Central memory CD8-positive, alpha-beta T cell (primary cell): ENCODE measurements around the gene BBOF1.
"Not testable (repeated sequence)": the region's sequence is repeated elsewhere in the genome, so short reads cannot be mapped to it uniquely, and the experiment has no call there.

Experiments used
- ATAC-seq: fragments of 150-1000 bp; cut with Tn5 transposase; replicated peaks from 2 replicates; pipeline ENCODE4 v1.10.0; 2022; ENCODE audit warnings: mild to moderate bottlenecking, moderate FRiP score, moderate number of reproducible peaks; ENCODE audit not compliant: poor library complexity, severe bottlenecking; ENCODE audit errors: extremely low read depth
- DNase-seq, 2 donors: peaks; one replicate each; pipeline ENCODE4 v3.0.0; 2021; ENCODE audit warnings: low spot score in 2 of 2
- H3K27ac Mint-ChIP-seq: one replicate; pipeline ENCODE4 v1.8.0; 2022; ENCODE audit warnings: low read depth, mild to moderate bottlenecking, moderate library complexity, mixed read lengths
- H3K27me3 Mint-ChIP-seq: one replicate; pipeline ENCODE4 v1.8.0; 2022; ENCODE audit warnings: mixed read lengths
- H3K36me3 Mint-ChIP-seq: one replicate; pipeline ENCODE4 v1.8.0; 2022; ENCODE audit warnings: mild to moderate bottlenecking, moderate library complexity, mixed read lengths; ENCODE audit not compliant: insufficient read depth
- H3K4me1 Mint-ChIP-seq: one replicate; pipeline ENCODE4 v1.8.0; 2022; ENCODE audit warnings: mixed read lengths
- H3K4me3 Mint-ChIP-seq: one replicate; pipeline ENCODE4 v1.8.0; 2022; ENCODE audit warnings: mild to moderate bottlenecking, moderate library complexity, mixed read lengths
- H3K9me3 Mint-ChIP-seq: one replicate; pipeline ENCODE4 v1.8.0; 2022; ENCODE audit warnings: mixed read lengths

Gene BBOF1

DNA sequence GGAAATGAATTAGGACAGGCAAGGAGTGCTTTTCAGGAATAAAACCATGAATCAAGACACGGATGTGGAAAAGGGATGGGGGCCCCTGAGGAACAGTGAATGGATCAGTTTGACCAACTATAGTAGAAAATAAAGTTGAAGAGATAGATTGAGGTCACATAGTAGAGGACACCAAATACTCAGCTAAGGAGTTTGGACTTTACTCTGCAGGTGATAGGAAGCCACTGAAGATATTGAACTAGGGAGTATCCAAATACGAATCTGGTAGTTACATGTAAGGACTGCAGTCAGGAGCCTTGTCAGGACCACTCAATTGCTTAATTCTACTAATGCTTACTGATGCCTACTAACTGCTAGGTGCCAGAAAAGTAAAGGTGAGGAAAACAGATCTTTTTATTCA is 20.4 kb upstream of the BBOF1 start:
- ATAC-seq (no peak), DNase-seq (no peak)
- H3K4me1 Mint-ChIP-seq: no peaks in the 10 kb centered on the region
- no peak overlapping the region for H3K4me3 Mint-ChIP-seq
- no peaks in the 10 kb centered on the region for H3K27me3 Mint-ChIP-seq
- H3K36me3 Mint-ChIP-seq: peaks cover 11% of the 10 kb centered on the region
- H3K27ac Mint-ChIP-seq: no peak overlapping the region
- no peaks in the 10 kb centered on the region for H3K9me3 Mint-ChIP-seq

DNA sequence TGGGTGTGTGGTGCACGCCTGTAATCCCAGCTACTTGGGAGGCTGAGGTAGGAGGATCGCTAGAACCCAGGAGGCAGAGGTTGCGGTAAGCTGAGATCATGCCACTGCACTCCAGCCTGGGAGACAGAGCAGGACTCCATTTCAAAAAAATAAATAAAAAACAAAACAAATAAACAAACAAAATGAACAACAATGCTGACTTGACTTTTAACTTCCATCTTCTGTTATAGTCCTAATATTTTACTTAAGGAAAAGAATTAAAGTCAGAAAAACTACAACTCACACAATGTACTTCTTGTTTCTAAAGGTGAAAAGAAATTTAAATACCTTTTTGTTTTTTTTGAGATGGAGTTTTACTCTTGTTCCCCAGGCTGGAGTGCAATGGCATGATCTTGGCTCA is 13.5 kb upstream of the BBOF1 start:
- not testable (repeated sequence) for H3K27ac Mint-ChIP-seq, DNase-seq, H3K27me3 Mint-ChIP-seq, H3K4me1 Mint-ChIP-seq, ATAC-seq, H3K9me3 Mint-ChIP-seq, H3K4me3 Mint-ChIP-seq
- peaks cover 26% of the 10 kb centered on the region for H3K36me3 Mint-ChIP-seq

DNA sequence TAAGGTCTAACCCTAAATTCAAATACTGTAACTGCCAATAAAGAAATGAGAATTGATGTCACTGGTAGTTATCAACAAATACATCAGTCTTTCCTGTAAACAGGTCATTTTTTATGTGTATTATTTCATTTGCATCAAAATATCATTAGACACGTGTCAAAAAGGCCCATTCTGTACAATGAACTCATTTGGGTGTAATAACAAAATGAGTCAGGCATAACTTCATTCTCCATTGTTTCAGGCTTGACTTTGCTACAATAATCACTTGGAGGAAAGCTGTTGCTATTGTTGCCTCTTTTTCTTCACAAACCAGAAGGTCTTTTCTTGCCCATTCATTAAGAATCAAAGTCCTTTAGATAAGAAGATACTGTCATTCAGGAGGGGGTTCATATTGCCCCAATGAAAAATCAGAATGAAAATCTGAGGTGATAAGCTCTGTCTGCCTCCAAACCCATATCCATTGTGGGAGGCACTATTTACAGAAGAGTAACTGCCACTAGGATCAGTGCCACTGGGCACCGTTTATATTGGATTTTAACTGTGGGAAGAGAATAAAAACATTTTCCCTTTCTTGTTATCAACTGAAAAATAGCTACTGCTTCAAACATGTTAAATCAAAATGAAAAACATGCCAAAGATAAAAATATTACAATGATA is 10.2 kb upstream of the BBOF1 start:
- no peak for ATAC-seq
- DNase-seq: no peak
- peaks cover 21% of the 10 kb centered on the region for H3K36me3 Mint-ChIP-seq
- H3K4me3 Mint-ChIP-seq: no peak overlapping the region
- no peaks in the 10 kb centered on the region for H3K4me1 Mint-ChIP-seq
- no peaks in the 10 kb centered on the region for H3K27me3 Mint-ChIP-seq
- H3K9me3 Mint-ChIP-seq: no peaks in the 10 kb centered on the region
- no peak overlapping the region for H3K27ac Mint-ChIP-seq

GRCh38 chr14:74014299-74014698 is 4.8 kb upstream of the BBOF1 start:
- ATAC-seq (no peak), DNase-seq (no peak)
- H3K27me3 Mint-ChIP-seq: no peaks in the 10 kb centered on the region
- peaks cover 7% of the 10 kb centered on the region for H3K4me1 Mint-ChIP-seq
- no peaks in the 10 kb centered on the region for H3K9me3 Mint-ChIP-seq
- H3K36me3 Mint-ChIP-seq: peaks cover 16% of the 10 kb centered on the region
- H3K4me3 Mint-ChIP-seq: no peak overlapping the region
- H3K27ac Mint-ChIP-seq: no peak overlapping the region

DNA sequence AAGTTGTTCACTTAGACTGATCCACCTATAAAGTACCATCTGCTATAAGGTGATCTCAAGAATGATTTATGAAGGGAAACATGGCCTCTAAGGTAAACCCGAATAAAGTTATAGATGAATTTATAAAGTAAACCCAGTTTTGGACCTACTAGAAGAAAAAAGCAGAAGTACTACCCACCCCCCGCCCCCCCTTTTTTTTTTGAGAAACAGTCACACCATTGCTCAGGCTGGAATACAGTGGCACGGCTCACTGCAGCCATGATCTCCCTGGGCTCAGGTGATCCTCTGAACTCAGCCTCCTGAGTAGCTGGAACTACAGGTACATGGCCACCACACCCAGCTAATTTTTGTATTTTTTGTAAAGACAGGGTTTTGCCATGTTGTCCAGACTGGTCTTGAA is 4.0 kb upstream of the BBOF1 start:
- H3K4me1 Mint-ChIP-seq: peaks cover 11% of the 10 kb centered on the region
- no peak overlapping the region for H3K4me3 Mint-ChIP-seq

DNA sequence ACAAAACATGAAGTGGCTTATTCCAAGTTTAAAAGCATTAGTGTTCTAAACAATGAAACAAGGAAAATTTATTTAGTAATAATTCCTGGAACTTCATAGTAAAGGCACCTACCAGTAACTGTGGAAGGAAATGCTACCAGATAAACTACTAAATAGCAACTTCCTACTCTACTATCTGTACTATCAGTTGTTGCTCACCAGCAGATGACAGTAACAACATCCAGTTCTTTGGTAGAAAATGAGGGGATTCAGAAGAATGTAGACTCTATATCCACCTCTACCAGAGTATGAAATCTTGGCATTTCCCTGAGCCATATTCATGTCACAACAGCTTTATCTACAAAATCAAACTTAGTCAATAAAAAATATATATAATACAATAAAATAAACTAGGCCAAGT is 3.2 kb upstream of the BBOF1 start:
- DNase-seq (no peak), ATAC-seq (no peak)
- peaks cover 11% of the 10 kb centered on the region for H3K4me1 Mint-ChIP-seq
- H3K36me3 Mint-ChIP-seq: peaks cover 11% of the 10 kb centered on the region
- H3K27me3 Mint-ChIP-seq: no peaks in the 10 kb centered on the region
- no peaks in the 10 kb centered on the region for H3K9me3 Mint-ChIP-seq
- no peak overlapping the region for H3K27ac Mint-ChIP-seq
- H3K4me3 Mint-ChIP-seq: no peak overlapping the region

More for the DNA sequence above, 4.0 kb upstream of the BBOF1 start:
- no peak for DNase-seq
- ATAC-seq: no peak
- no peaks in the 10 kb centered on the region for H3K9me3 Mint-ChIP-seq
- H3K36me3 Mint-ChIP-seq: peaks cover 12% of the 10 kb centered on the region
- H3K27me3 Mint-ChIP-seq: no peaks in the 10 kb centered on the region
- H3K27ac Mint-ChIP-seq: no peak overlapping the region

GRCh38 chr14:74018174-74018585 is 969 bp upstream of the BBOF1 start:
- Mint-ChIP-seq H3K4me3 (peak overlapping the region; percentile 85), H3K27me3 (no peaks in the 10 kb centered on the region), H3K4me1 (peaks cover 11% of the 10 kb centered on the region), H3K9me3 (no peaks in the 10 kb centered on the region), H3K36me3 (peaks cover 11% of the 10 kb centered on the region), H3K27ac (peak overlapping the region; percentile 96)
- DNase-seq (no peak), ATAC-seq (peak; percentile 38)

DNA sequence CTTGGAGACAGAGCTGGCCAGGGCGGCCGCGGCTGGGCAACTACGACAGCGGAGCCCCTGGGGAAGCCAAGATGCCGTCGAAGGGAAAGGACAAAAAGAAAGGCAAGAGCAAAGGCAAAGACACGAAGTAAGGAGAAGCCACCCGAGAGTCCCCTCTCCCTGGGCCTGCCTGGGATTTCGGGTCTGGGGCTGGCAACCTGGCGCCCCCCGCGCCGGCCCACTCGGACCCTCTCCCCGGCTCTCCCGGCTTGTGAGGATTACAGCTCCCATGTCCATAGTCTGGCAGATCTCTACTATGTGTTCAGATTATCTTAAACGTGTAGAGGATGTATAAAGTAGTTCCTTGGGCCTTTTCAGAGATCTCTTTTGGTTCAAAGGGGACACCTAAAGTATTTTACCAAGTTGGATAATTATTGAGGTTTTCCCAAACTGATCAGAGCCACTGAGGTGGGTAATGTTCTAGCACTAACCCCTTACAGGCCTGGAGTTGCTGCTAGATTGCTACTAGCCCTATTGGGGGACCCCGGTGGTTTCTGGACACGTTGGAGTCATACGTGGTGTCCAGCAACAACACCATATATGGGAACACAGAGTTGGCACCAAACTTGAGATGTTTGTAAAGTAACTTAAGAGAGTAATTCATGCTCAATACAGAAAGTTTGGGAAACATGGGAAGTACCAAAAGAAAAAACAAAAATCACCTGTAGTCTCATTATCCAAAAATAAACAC is 424 bp downstream of the BBOF1 start:
- H3K27me3 Mint-ChIP-seq: no peaks in the 10 kb centered on the region
- peaks cover 11% of the 10 kb centered on the region for H3K4me1 Mint-ChIP-seq
- peaks cover 11% of the 10 kb centered on the region for H3K36me3 Mint-ChIP-seq
- ATAC-seq (no peak), DNase-seq (no peak)
- H3K4me3 Mint-ChIP-seq: peak overlapping the region; percentile 85
- peak overlapping the region; percentile 96 for H3K27ac Mint-ChIP-seq
- H3K9me3 Mint-ChIP-seq: no peaks in the 10 kb centered on the region

DNA sequence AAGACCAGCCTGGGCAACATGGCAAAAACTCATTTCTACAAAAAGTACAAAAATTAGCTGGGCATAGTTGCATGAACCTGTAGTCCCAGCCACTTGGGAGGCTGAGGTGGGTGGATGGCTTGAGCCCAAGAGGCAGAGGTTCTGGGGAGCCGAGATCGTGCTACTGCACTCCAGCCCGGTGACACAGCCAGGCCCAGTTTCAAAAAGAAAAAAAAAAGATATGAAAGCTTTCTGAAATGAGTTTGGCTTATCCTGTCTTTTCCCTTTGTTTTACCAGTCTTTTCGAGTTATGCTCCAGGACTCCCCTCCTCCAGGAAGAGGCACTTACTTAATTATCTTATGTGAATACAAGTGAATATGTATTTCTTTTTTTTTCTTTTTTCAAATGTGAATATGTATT is 3.2 kb downstream of the BBOF1 start:
- Mint-ChIP-seq H3K36me3 (peaks cover 11% of the 10 kb centered on the region), H3K27ac (no peak overlapping the region), H3K4me3 (no peak overlapping the region), H3K4me1 (peaks cover 11% of the 10 kb centered on the region), H3K9me3 (no peaks in the 10 kb centered on the region), H3K27me3 (no peaks in the 10 kb centered on the region)
- ATAC-seq (no peak), DNase-seq (no peak)

GRCh38 chr14:74029136-74029535 is 10.0 kb downstream of the BBOF1 start:
- H3K4me3 Mint-ChIP-seq: no peak overlapping the region
- no peaks in the 10 kb centered on the region for H3K4me1 Mint-ChIP-seq
- ATAC-seq: no peak

GRCh38 chr14:74034572-74034971 is 15.4 kb downstream of the BBOF1 start:
- ATAC-seq: no peak
- Mint-ChIP-seq H3K9me3 (no peaks in the 10 kb centered on the region), H3K27me3 (no peaks in the 10 kb centered on the region), H3K4me3 (no peak overlapping the region), H3K36me3 (no peaks in the 10 kb centered on the region), H3K27ac (no peak overlapping the region), H3K4me1 (no peaks in the 10 kb centered on the region)
- no peak for DNase-seq

More at GRCh38 chr14:74029136-74029535, 10.0 kb downstream of the BBOF1 start:
- Mint-ChIP-seq H3K36me3 (no peaks in the 10 kb centered on the region), H3K27me3 (no peaks in the 10 kb centered on the region), H3K27ac (no peak overlapping the region), H3K9me3 (no peaks in the 10 kb centered on the region)
- DNase-seq: no peak

DNA sequence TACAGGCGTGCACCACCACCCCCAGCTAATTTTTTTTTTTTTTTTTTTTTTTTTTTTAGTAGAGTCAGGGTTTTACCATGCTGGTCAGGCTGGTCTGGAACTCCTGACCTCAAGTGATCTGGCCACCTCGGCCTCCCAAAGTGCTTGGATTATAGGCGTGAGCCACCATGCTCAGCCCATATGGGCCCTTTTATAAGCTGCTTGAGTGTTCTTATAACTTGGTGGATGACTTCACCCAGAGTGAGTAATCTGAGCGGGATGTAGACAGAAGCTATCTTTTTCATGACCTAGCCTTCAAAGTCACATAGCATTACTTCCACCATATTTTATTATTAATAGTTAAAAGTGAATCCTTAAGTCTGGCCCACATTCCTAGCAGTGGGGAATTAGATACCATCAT is 16.4 kb downstream of the BBOF1 start:
- DNase-seq (no peak), ATAC-seq (no peak)
- H3K9me3 Mint-ChIP-seq: no peaks in the 10 kb centered on the region
- no peak overlapping the region for H3K27ac Mint-ChIP-seq
- no peaks in the 10 kb centered on the region for H3K27me3 Mint-ChIP-seq
- H3K4me1 Mint-ChIP-seq: no peaks in the 10 kb centered on the region
- no peak overlapping the region for H3K4me3 Mint-ChIP-seq
- H3K36me3 Mint-ChIP-seq: peaks cover 2% of the 10 kb centered on the region
